ENCODE data around the gene POLR3G.

Gene POLR3G

GRCh38 chr5:90550963-90551362, 76.3 kb downstream of the POLR3G start:
- in situ Hi-C loops (cut with HindIII; ENCODE audit: low sequenced_read_pairs) = no loop called here

GRCh38 chr5:90551376-90551775, 76.7 kb downstream of the POLR3G start:
- in situ Hi-C loops (cut with HindIII; ENCODE audit: low sequenced_read_pairs) = no loop called here

- in situ Hi-C loops (cut with HindIII; ENCODE audit: low sequenced_read_pairs) = no loop called here
These were observed 79.0 kb downstream of the POLR3G start for GRCh38 chr5:90553711-90554110.

- in situ Hi-C loops (cut with HindIII; ENCODE audit: low sequenced_read_pairs) = no loop called here
These were observed 79.8 kb downstream of the POLR3G start for GRCh38 chr5:90554358-90555006.

- in situ Hi-C loops (cut with HindIII; ENCODE audit: low sequenced_read_pairs) = no loop called here
These were observed 81.0 kb downstream of the POLR3G start for GRCh38 chr5:90555666-90556065.

GRCh38 chr5:90557391-90557790, 82.7 kb downstream of the POLR3G start:
- in situ Hi-C loops (cut with HindIII; ENCODE audit: low sequenced_read_pairs) = no loop called here

GRCh38 chr5:90557871-90558270, 83.2 kb downstream of the POLR3G start:
- in situ Hi-C loops (cut with HindIII; ENCODE audit: low sequenced_read_pairs) = no loop called here

GRCh38 chr5:90558344-90559192, 83.9 kb downstream of the POLR3G start, which contains the start of gene ADGRV1:
ADGRV1 (plus strand) TSS chr5:90558797; CDS start chr5:90558896, 99 bp downstream.
- in situ Hi-C loops (cut with HindIII; ENCODE audit: low sequenced_read_pairs) = no loop called here

- in situ Hi-C loops (cut with HindIII; ENCODE audit: low sequenced_read_pairs) = no loop called here
These were observed 86.1 kb downstream of the POLR3G start for GRCh38 chr5:90560771-90561170.

- in situ Hi-C loops (cut with HindIII; ENCODE audit: low sequenced_read_pairs) = no loop called here
These were observed 87.1 kb downstream of the POLR3G start for GRCh38 chr5:90561766-90562165.

GRCh38 chr5:90562341-90562740, 87.7 kb downstream of the POLR3G start:
- in situ Hi-C loops (cut with HindIII; ENCODE audit: low sequenced_read_pairs) = no loop called here

GRCh38 chr5:90563108-90563507, 88.4 kb downstream of the POLR3G start:
- in situ Hi-C loops (cut with HindIII; ENCODE audit: low sequenced_read_pairs) = no loop called here

Measured in endothelial cell of hepatic sinusoid (primary cell).